Measurements from ENCODE around the gene CKAP5. TPM values are rescaled to one million over a fixed set of nuclear protein-coding genes. Genes with fewer than 3 reads are reported as not detected.

The CKAP5 gene
- total and polyA plus RNA-seq, 8 donors: 4.0 to 36.3 (median 16.7) TPM

- intact Hi-C loops (cut with DNase I): no loop called here
- FAIRE-seq (no peak), DNase-seq (no peak), ATAC-seq (no peak)
- H3K27ac ChIP-seq: no peak overlapping the region
- no peak for TF ChIP-seq CTCF (IDR thresholded peaks at IDR 0.05)
- peaks cover 0 to 13% (median 0%) of the 10 kb centered on the region in 3 donors for H3K4me1 ChIP-seq
- H3K4me3 ChIP-seq: no peak overlapping the region
- H3K27me3 ChIP-seq: no peaks in the 10 kb centered on the region
- WGBS, 2 donors: 84% methylated on average over 7 of the region's 7 CpGs
- no peaks in the 10 kb centered on the region for H3K9me3 ChIP-seq
- peaks cover 0 to 32% (median 15%) of the 10 kb centered on the region in 3 donors for H3K36me3 ChIP-seq
These were observed 151.5 kb downstream of the CKAP5 start for GRCh38 chr11:46694607-46695006.

GRCh38 chr11:46694072-46694471, 152.0 kb downstream of the CKAP5 start:
- peaks cover 0 to 8% (median 0%) of the 10 kb centered on the region in 3 donors for H3K4me1 ChIP-seq
- DNase-seq (no peak), ATAC-seq (no peak), FAIRE-seq (no peak)
- WGBS, 2 donors: 93 to 94% methylated on average over 6 of the region's 6 CpGs
- no peak overlapping the region for H3K27ac ChIP-seq
- no peaks in the 10 kb centered on the region for H3K9me3 ChIP-seq
- TF ChIP-seq CTCF (IDR thresholded peaks at IDR 0.05): no peak
- no peak overlapping the region for H3K4me3 ChIP-seq
- H3K36me3 ChIP-seq: peaks cover 0 to 32% (median 15%) of the 10 kb centered on the region in 3 donors
- H3K27me3 ChIP-seq: no peaks in the 10 kb centered on the region
- intact Hi-C loops (cut with DNase I): no loop called here

- no peak for TF ChIP-seq CTCF (IDR thresholded peaks at IDR 0.05)
- no peak overlapping the region for H3K27ac ChIP-seq
- no peak for FAIRE-seq
- WGBS, 2 donors: 82 to 88% methylated on average over 2 of the region's 2 CpGs
- ATAC-seq: no peak
- H3K36me3 ChIP-seq: peaks cover 0 to 32% (median 15%) of the 10 kb centered on the region in 3 donors
- DNase-seq: no peak
- intact Hi-C loops (cut with DNase I): no loop called here
- no peak overlapping the region for H3K4me3 ChIP-seq
- H3K9me3 ChIP-seq: no peaks in the 10 kb centered on the region
- H3K4me1 ChIP-seq: peaks cover 0 to 4% (median 0%) of the 10 kb centered on the region in 3 donors
- no peaks in the 10 kb centered on the region for H3K27me3 ChIP-seq
These were observed 152.5 kb downstream of the CKAP5 start for GRCh38 chr11:46693597-46694012.

Small RNA genes within 50 kb of the gene (microRNA-seq; reads per million reads assigned to microRNA genes)
- gene MIR5582: 0 reads per million in 2 donors

Other genes starting within 250 kb of the CKAP5 start
- 1 to 10 TPM; 1.7 to 2.6 (median 2.2) TPM for gene HARBI1, start 229.1 kb downstream of the CKAP5 start, total RNA-seq
- gene HARBI1, start 229.1 kb downstream of the CKAP5 start, polyA plus RNA-seq: 1 to 10 TPM; 2.0 TPM
- gene ATG13, start 228.7 kb downstream of the CKAP5 start, total RNA-seq: 10 to 100 TPM; 34.0 to 59.6 (median 41.9) TPM
- 10 to 100 TPM; 27.5 to 28.5 TPM for gene ATG13, start 228.7 kb downstream of the CKAP5 start, polyA plus RNA-seq
- gene ARHGAP1, start 145.7 kb downstream of the CKAP5 start, total RNA-seq: 10 to 100 TPM; 22.2 to 51.1 (median 32.0) TPM
- 10 to 100 TPM; 18.7 to 30.2 TPM for gene ARHGAP1, start 145.7 kb downstream of the CKAP5 start, polyA plus RNA-seq
- gene ZNF408, start 145.2 kb downstream of the CKAP5 start, total RNA-seq: 1 to 10 TPM; 2.8 to 5.6 (median 4.1) TPM
- 1 to 10 TPM; 6.7 to 7.8 TPM for gene ZNF408, start 145.2 kb downstream of the CKAP5 start, polyA plus RNA-seq
- gene F2, start 127.1 kb downstream of the CKAP5 start, total RNA-seq: under 1 TPM in 2 of 6 donors, not detected in 4; 0.16 to 0.76 TPM
- under 1 TPM; 0.08 to 0.19 TPM for gene F2, start 127.1 kb downstream of the CKAP5 start, polyA plus RNA-seq
- 10 to 100 TPM in 3 of 6 donors, 1 to 10 TPM in 3; 1.3 to 27.0 (median 9.4) TPM for gene LRP4, start 72.3 kb upstream of the CKAP5 start, total RNA-seq
- gene LRP4, start 72.3 kb upstream of the CKAP5 start, polyA plus RNA-seq: 10 to 100 TPM in 1 of 2 donors, 1 to 10 TPM in 1; 3.1 to 19.1 TPM
- gene CSTPP1, start 90.5 kb upstream of the CKAP5 start, total RNA-seq: 10 to 100 TPM in 4 of 6 donors, 1 to 10 TPM in 2; 9.7 to 23.6 (median 12.2) TPM
- 10 to 100 TPM; 14.9 to 21.3 TPM for gene CSTPP1, start 90.5 kb upstream of the CKAP5 start, polyA plus RNA-seq

Data from pancreas (tissue), 10 donors.